HepG2 (cell line): ENCODE data around the gene PLSCR5. TPM values are rescaled to one million over a fixed set of nuclear protein-coding genes. Genes with fewer than 3 reads are reported as not detected.
A peak's percentile ranks its signal among the peaks of the same experiment; 100 is the strongest.

Experiments
- FOXK1 ChIP-seq: sonication (generic); formaldehyde crosslinking; IDR thresholded peaks from 2 replicates; pipeline ENCODE4 v1.4.0; 2020; ENCODE audit warnings: low read depth, missing genetic modification reagents, borderline replicate concordance
- KDM5B ChIP-seq: sonication (generic); formaldehyde crosslinking; IDR thresholded peaks from 2 replicates; pipeline ENCODE4 v1.4.0; 2020; ENCODE audit warnings: missing genetic modification reagents, mild to moderate bottlenecking, borderline replicate concordance
- NFE2L2 ChIP-seq: fragments of 150-350 bp; IDR thresholded peaks from 2 replicates; pipeline ENCODE4 v1.6.1; 2014; ENCODE audit warnings: low read length
- RELA ChIP-seq: sonication (generic); formaldehyde crosslinking; IDR thresholded peaks from 2 replicates; pipeline ENCODE4 v1.4.0; 2020; ENCODE audit warnings: missing genetic modification reagents
- TBP ChIP-seq: sonication (generic); formaldehyde crosslinking; IDR thresholded peaks from 2 replicates; pipeline ENCODE4 v1.5.0; 2020; ENCODE audit warnings: missing genetic modification reagents
- ZBTB20 ChIP-seq: sonication (generic); formaldehyde crosslinking; IDR thresholded peaks from 2 replicates; pipeline ENCODE4 v1.8.1; 2023; ENCODE audit warnings: missing genetic modification reagents, low read depth, mild to moderate bottlenecking, borderline replicate concordance
- ZFP41 ChIP-seq: sonication (generic); formaldehyde crosslinking; IDR thresholded peaks from 2 replicates; pipeline ENCODE4 v1.4.0; 2020; ENCODE audit warnings: mild to moderate bottlenecking, missing genetic modification reagents, borderline replicate concordance
- ZNF17 ChIP-seq: sonication (generic); formaldehyde crosslinking; IDR thresholded peaks from 2 replicates; pipeline ENCODE4 v1.5.0; 2020; ENCODE audit warnings: mild to moderate bottlenecking, missing genetic modification reagents
- ZNF567 ChIP-seq: sonication (generic); formaldehyde crosslinking; IDR thresholded peaks from 2 replicates; pipeline ENCODE4 v1.8.1; 2023; ENCODE audit warnings: mild to moderate bottlenecking, missing genetic modification reagents, borderline replicate concordance
- ZNF75D ChIP-seq: sonication (generic); formaldehyde crosslinking; IDR thresholded peaks from 2 replicates; pipeline ENCODE4 v1.8.1; 2023; ENCODE audit warnings: missing genetic modification reagents, mild to moderate bottlenecking, borderline replicate concordance
- ZNF773 ChIP-seq: sonication (generic); formaldehyde crosslinking; IDR thresholded peaks from 2 replicates; pipeline ENCODE4 v1.4.0; 2020; ENCODE audit warnings: missing genetic modification reagents, borderline replicate concordance
- ZNF790 ChIP-seq: sonication (generic); formaldehyde crosslinking; IDR thresholded peaks from 2 replicates; pipeline ENCODE4 v1.8.0; 2022; ENCODE audit warnings: missing genetic modification reagents, mild to moderate bottlenecking, borderline replicate concordance
- ZSCAN25 ChIP-seq: sonication (generic); formaldehyde crosslinking; IDR thresholded peaks from 2 replicates; pipeline ENCODE4 v1.8.0; 2022; ENCODE audit warnings: mild to moderate bottlenecking, missing genetic modification reagents
- polyA plus RNA-seq, 8 experiments: library from polyadenylated mRNA; depleted of rRNA in 3 of 8; stranded (reverse) in 7 of 8; unstranded in 1 of 8; fragments of >200 nt; fragmentation: Illumina TruSeq in 4 of 8; extraction: Trizol in 4 of 8; gene quantifications; 2 replicates each; pipeline versions ENCODE4 v1.2.1 to v1.2.3, GENCODE V29; 2011 to 2016; ENCODE audit warnings: low read depth in 4 of 8, missing spikeins in 1 of 8, mixed read lengths in 1 of 8; ENCODE audit not compliant: insufficient read depth in 1 of 8
- total RNA-seq, 5 experiments: library from RNA; depleted of rRNA; stranded (reverse); fragments of >200 nt; fragmentation: Illumina TruSeq; extraction: Trizol; gene quantifications; 2 replicates each; pipeline ENCODE4 v1.2.3, GENCODE V29; 2016; ENCODE audit warnings: low read depth in 1 of 5
- TF ChIP-seq, protein P1 (sequence below): sonication (generic); formaldehyde crosslinking; IDR thresholded peaks from 2 replicates; pipeline ENCODE4 v1.9.0; 2021; ENCODE audit warnings: missing genetic modification reagents, mild to moderate bottlenecking, borderline replicate concordance
- TF ChIP-seq, protein P2 (sequence below): sonication (generic); formaldehyde crosslinking; IDR thresholded peaks from 2 replicates; pipeline ENCODE4 v1.4.0; 2020; ENCODE audit warnings: missing genetic modification reagents, borderline replicate concordance
- TF ChIP-seq, protein P3 (sequence below), 2 experiments: IDR thresholded peaks; 2 replicates each; pipeline ENCODE4 v1.6.1; 2011 to 2012; ENCODE audit warnings: low read length in 2 of 2, borderline replicate concordance in 1 of 2, low read depth in 1 of 2, mild to moderate bottlenecking in 1 of 2, moderate library complexity in 1 of 2
- TF ChIP-seq, protein P4 (sequence below): IDR thresholded peaks from 2 replicates; pipeline ENCODE4 v1.6.1; 2016; ENCODE audit warnings: mild to moderate bottlenecking, missing biosample characterization, missing genetic modification reagents
- TF ChIP-seq, protein P5 (sequence below): IDR thresholded peaks from 2 replicates; pipeline ENCODE4 v1.6.1; 2012; ENCODE audit warnings: inconsistent platforms

Gene PLSCR5
- total and polyA plus RNA-seq, 2 of the 13 experiments (the other 11 are each of a cell fraction or from before 2014, with no cell fraction given) = 0.50 TPM; not detected in 1

DNA sequence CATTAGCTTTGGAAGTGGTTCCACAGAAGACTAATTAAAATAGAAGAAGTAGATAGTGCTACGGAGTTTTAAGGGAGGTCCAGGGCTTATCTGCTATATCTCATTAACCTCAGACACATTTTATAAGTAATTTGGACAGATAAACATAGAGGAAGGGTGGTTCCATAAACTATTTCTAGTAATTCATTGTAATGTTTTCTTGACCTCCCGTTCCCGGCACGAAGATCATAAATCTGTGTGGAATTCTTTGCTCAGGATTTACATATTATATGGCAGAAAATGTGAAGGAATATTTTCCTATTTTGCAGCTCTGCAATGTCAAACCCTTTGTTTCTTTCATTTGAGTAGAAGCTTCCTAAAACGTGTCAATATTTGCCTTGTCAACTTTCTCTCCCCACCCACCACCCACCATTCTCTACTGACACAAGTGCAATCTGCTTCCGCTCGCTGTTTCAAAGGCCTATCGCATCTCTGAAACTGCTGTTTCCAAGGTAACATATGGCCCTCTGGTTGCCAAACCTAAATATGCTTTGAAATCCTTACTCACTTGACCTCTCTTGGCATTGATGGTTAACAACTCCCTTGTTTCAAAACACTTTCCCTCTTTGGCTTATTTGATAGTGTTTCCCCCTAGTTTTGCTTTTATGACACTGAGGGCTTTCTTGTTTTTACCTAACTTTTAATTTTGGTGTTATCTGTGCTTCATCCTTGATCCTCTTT, 21.4 kb upstream of the PLSCR5 start (continued):
- TF ChIP-seq ZNF773 (no peak), RELA (no peak), ZNF17 (no peak), ZNF790 (CRISPR knock-in tag) (no peak), ZSCAN25 (CRISPR knock-in tag) (no peak), ZNF75D (no peak), FOXK1 (CRISPR knock-in tag) (peak; percentile 89; the same call in 1 of the 2 replicates), TBP (CRISPR knock-in tag) (no peak), KDM5B (CRISPR knock-in tag) (no peak), NFE2L2 (no peak), ZNF567 (no peak), ZBTB20 (CRISPR knock-in tag) (peak; percentile 95; the same call in 1 of the 2 replicates), ZFP41 (no peak)
- TF ChIP-seq, protein P1, sequence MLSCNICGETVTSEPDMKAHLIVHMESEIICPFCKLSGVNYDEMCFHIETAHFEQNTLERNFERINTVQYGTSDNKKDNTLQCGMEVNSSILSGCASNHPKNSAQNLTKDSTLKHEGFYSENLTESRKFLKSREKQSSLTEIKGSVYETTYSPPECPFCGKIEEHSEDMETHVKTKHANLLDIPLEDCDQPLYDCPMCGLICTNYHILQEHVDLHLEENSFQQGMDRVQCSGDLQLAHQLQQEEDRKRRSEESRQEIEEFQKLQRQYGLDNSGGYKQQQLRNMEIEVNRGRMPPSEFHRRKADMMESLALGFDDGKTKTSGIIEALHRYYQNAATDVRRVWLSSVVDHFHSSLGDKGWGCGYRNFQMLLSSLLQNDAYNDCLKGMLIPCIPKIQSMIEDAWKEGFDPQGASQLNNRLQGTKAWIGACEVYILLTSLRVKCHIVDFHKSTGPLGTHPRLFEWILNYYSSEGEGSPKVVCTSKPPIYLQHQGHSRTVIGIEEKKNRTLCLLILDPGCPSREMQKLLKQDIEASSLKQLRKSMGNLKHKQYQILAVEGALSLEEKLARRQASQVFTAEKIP = no peak
- TF ChIP-seq, protein P2, sequence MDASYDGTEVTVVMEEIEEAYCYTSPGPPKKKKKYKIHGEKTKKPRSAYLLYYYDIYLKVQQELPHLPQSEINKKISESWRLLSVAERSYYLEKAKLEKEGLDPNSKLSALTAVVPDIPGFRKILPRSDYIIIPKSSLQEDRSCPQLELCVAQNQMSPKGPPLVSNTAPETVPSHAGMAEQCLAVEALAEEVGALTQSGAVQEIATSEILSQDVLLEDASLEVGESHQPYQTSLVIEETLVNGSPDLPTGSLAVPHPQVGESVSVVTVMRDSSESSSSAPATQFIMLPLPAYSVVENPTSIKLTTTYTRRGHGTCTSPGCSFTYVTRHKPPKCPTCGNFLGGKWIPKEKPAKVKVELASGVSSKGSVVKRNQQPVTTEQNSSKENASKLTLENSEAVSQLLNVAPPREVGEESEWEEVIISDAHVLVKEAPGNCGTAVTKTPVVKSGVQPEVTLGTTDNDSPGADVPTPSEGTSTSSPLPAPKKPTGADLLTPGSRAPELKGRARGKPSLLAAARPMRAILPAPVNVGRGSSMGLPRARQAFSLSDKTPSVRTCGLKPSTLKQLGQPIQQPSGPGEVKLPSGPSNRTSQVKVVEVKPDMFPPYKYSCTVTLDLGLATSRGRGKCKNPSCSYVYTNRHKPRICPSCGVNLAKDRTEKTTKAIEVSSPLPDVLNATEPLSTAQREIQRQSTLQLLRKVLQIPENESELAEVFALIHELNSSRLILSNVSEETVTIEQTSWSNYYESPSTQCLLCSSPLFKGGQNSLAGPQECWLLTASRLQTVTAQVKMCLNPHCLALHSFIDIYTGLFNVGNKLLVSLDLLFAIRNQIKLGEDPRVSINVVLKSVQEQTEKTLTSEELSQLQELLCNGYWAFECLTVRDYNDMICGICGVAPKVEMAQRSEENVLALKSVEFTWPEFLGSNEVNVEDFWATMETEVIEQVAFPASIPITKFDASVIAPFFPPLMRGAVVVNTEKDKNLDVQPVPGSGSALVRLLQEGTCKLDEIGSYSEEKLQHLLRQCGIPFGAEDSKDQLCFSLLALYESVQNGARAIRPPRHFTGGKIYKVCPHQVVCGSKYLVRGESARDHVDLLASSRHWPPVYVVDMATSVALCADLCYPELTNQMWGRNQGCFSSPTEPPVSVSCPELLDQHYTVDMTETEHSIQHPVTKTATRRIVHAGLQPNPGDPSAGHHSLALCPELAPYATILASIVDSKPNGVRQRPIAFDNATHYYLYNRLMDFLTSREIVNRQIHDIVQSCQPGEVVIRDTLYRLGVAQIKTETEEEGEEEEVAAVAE (CRISPR knock-in tag) = peak; percentile 91
- TF ChIP-seq, protein P3, sequence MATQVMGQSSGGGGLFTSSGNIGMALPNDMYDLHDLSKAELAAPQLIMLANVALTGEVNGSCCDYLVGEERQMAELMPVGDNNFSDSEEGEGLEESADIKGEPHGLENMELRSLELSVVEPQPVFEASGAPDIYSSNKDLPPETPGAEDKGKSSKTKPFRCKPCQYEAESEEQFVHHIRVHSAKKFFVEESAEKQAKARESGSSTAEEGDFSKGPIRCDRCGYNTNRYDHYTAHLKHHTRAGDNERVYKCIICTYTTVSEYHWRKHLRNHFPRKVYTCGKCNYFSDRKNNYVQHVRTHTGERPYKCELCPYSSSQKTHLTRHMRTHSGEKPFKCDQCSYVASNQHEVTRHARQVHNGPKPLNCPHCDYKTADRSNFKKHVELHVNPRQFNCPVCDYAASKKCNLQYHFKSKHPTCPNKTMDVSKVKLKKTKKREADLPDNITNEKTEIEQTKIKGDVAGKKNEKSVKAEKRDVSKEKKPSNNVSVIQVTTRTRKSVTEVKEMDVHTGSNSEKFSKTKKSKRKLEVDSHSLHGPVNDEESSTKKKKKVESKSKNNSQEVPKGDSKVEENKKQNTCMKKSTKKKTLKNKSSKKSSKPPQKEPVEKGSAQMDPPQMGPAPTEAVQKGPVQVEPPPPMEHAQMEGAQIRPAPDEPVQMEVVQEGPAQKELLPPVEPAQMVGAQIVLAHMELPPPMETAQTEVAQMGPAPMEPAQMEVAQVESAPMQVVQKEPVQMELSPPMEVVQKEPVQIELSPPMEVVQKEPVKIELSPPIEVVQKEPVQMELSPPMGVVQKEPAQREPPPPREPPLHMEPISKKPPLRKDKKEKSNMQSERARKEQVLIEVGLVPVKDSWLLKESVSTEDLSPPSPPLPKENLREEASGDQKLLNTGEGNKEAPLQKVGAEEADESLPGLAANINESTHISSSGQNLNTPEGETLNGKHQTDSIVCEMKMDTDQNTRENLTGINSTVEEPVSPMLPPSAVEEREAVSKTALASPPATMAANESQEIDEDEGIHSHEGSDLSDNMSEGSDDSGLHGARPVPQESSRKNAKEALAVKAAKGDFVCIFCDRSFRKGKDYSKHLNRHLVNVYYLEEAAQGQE (IDR thresholded peaks at IDR 0.05; ENCODE audit: borderline replicate concordance in 1 of 2, low read depth in 1 of 2, low read length in 2 of 2) = peak in 1 of 2 experiments; percentile 53; a peak in 1 of 4 replicates
- TF ChIP-seq, protein P4, sequence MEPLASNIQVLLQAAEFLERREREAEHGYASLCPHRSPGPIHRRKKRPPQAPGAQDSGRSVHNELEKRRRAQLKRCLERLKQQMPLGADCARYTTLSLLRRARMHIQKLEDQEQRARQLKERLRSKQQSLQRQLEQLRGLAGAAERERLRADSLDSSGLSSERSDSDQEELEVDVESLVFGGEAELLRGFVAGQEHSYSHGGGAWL (CRISPR knock-in tag) = no peak
- TF ChIP-seq, protein P5, sequence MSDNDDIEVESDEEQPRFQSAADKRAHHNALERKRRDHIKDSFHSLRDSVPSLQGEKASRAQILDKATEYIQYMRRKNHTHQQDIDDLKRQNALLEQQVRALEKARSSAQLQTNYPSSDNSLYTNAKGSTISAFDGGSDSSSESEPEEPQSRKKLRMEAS = peak; percentile 45
